Stimulated activated CD8-positive, alpha-beta memory T cell treated with anti-CD3 and anti-CD28 coated beads, Interleukin-4, amount 100 ng/mL, for 48 hours (primary cell): ENCODE results near the gene NDUFB10.

Experiments
- DNase-seq: peaks from one replicate; pipeline ENCODE4 v3.0.0-alpha.2; 2020

NDUFB10 gene

GRCh38 chr16:1973461-1974156, 14.3 kb downstream of the NDUFB10 start:
- no peak for DNase-seq

GRCh38 chr16:1974157-1975070, 15.1 kb downstream of the NDUFB10 start:
- DNase-seq: no peak

- no peak for DNase-seq
These were observed 16.3 kb downstream of the NDUFB10 start for GRCh38 chr16:1975432-1976215.

GRCh38 chr16:1976216-1976520, 16.8 kb downstream of the NDUFB10 start:
- DNase-seq: no peak

- no peak for DNase-seq
These were observed 17.9 kb downstream of the NDUFB10 start for GRCh38 chr16:1976951-1977874.

- DNase-seq: no peak
These were observed 18.5 kb downstream of the NDUFB10 start for GRCh38 chr16:1977875-1978268.

GRCh38 chr16:1978476-1979120, 19.3 kb downstream of the NDUFB10 start:
- DNase-seq: no peak

- DNase-seq: peak; percentile 45
These were observed 20.1 kb downstream of the NDUFB10 start for GRCh38 chr16:1979271-1980029.

GRCh38 chr16:1980030-1980769, 20.9 kb downstream of the NDUFB10 start:
- no peak for DNase-seq

- DNase-seq: no peak
These were observed 21.4 kb downstream of the NDUFB10 start for GRCh38 chr16:1980770-1981087.

GRCh38 chr16:1981398-1981836, 22.1 kb downstream of the NDUFB10 start, which contains the start of gene NOXO1:
TSS of gene NOXO1 (minus strand) at chr16:1981469. CDS start at chr16:1981179, 290 bp downstream.
- DNase-seq: no peak

- no peak for DNase-seq
These were observed 22.7 kb downstream of the NDUFB10 start for GRCh38 chr16:1982013-1982433.

- DNase-seq: no peak
These were observed 23.7 kb downstream of the NDUFB10 start for GRCh38 chr16:1982991-1983543.

GRCh38 chr16:1983544-1984346, 24.4 kb downstream of the NDUFB10 start, which contains the start of gene GFER:
TSS of gene GFER (plus strand) at chr16:1984193. CDS start at chr16:1984219, 26 bp downstream.
- DNase-seq: peak; percentile 87

- DNase-seq: no peak
These were observed 25.2 kb downstream of the NDUFB10 start for GRCh38 chr16:1984347-1985225.

- no peak for DNase-seq
These were observed 26.3 kb downstream of the NDUFB10 start for GRCh38 chr16:1985466-1986150.

- no peak for DNase-seq
These were observed 27.9 kb downstream of the NDUFB10 start for GRCh38 chr16:1987198-1987597.
